ENCODE data around the gene TOMM5.

DNA sequence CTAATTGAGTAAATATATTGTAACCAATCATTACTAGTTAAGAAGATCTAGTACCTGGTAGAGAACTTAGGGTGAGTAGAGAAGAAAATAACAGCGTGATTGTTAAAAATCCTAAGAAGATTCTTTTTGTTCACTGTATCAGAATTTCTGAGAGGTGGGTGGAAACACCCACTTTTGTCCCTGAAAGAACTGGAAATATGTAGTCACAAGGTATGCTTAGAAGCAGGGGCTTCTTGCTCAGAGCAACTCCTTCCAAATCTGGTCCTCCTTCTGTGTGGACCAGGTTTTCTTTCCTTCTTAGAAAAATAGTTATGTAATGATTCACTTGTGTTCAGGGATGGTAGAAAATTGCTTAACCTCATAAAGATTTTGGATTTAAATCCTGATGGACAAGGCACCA is 11.9 kb upstream of the TOMM5 start:
- TF ChIP-seq TEAD4 (IDR thresholded peaks at IDR 0.05) (no peak), TCF12 (IDR thresholded peaks at IDR 0.05; ENCODE audit: low read depth) (no peak), TAF1 (IDR thresholded peaks at IDR 0.05; ENCODE audit: low read depth) (no peak), RAD21 (IDR thresholded peaks at IDR 0.05; ENCODE audit: low read depth) (no peak), EP300 (IDR thresholded peaks at IDR 0.05; ENCODE audit: borderline replicate concordance) (no peak), CEBPB (IDR thresholded peaks at IDR 0.05) (no peak), FOXM1 (IDR thresholded peaks at IDR 0.05; ENCODE audit: borderline replicate concordance, low read depth) (no peak), ZBTB7A (IDR thresholded peaks at IDR 0.05; ENCODE audit: low read depth) (no peak), YY1 (IDR thresholded peaks at IDR 0.05; ENCODE audit: low read depth) (no peak)
- TF ChIP-seq, protein P1, sequence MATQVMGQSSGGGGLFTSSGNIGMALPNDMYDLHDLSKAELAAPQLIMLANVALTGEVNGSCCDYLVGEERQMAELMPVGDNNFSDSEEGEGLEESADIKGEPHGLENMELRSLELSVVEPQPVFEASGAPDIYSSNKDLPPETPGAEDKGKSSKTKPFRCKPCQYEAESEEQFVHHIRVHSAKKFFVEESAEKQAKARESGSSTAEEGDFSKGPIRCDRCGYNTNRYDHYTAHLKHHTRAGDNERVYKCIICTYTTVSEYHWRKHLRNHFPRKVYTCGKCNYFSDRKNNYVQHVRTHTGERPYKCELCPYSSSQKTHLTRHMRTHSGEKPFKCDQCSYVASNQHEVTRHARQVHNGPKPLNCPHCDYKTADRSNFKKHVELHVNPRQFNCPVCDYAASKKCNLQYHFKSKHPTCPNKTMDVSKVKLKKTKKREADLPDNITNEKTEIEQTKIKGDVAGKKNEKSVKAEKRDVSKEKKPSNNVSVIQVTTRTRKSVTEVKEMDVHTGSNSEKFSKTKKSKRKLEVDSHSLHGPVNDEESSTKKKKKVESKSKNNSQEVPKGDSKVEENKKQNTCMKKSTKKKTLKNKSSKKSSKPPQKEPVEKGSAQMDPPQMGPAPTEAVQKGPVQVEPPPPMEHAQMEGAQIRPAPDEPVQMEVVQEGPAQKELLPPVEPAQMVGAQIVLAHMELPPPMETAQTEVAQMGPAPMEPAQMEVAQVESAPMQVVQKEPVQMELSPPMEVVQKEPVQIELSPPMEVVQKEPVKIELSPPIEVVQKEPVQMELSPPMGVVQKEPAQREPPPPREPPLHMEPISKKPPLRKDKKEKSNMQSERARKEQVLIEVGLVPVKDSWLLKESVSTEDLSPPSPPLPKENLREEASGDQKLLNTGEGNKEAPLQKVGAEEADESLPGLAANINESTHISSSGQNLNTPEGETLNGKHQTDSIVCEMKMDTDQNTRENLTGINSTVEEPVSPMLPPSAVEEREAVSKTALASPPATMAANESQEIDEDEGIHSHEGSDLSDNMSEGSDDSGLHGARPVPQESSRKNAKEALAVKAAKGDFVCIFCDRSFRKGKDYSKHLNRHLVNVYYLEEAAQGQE (IDR thresholded peaks at IDR 0.05; ENCODE audit: low read depth), result no peak
- TF ChIP-seq, protein P2, sequence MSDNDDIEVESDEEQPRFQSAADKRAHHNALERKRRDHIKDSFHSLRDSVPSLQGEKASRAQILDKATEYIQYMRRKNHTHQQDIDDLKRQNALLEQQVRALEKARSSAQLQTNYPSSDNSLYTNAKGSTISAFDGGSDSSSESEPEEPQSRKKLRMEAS (IDR thresholded peaks at IDR 0.05), result no peak

Measured in Ishikawa (cell line).